IgD-negative memory B cell (primary cell): ENCODE data around the gene SETDB1. TPM values are rescaled to one million over a fixed set of nuclear protein-coding genes. Genes with fewer than 3 reads are reported as not detected.
"Not testable (repeated sequence)": the region's sequence is repeated elsewhere in the genome, so short reads cannot be mapped to it uniquely, and the experiment has no call there.

Experiments used
- H3K27ac Mint-ChIP-seq, 3 donors: one replicate each; pipeline ENCODE4 v1.8.0; 2020 to 2022; ENCODE audit warnings: mild to moderate bottlenecking in 3 of 3, mixed read lengths in 3 of 3, moderate library complexity in 1 of 3
- H3K27me3 Mint-ChIP-seq: one replicate; pipeline ENCODE4 v1.8.0; 2021; ENCODE audit warnings: mixed read lengths
- H3K36me3 Mint-ChIP-seq: one replicate; pipeline ENCODE4 v1.8.0; 2020; ENCODE audit warnings: mild to moderate bottlenecking, mixed read lengths
- H3K4me1 Mint-ChIP-seq, 3 donors: one replicate each; pipeline ENCODE4 v1.8.0; 2020 to 2022; ENCODE audit warnings: mixed read lengths in 3 of 3, mild to moderate bottlenecking in 1 of 3
- H3K4me3 Mint-ChIP-seq, 4 donors: one replicate each; pipeline ENCODE4 v1.8.0; 2020 to 2022; ENCODE audit warnings: mild to moderate bottlenecking in 4 of 4, mixed read lengths in 4 of 4, moderate library complexity in 3 of 4
- H3K9me3 Mint-ChIP-seq, 3 donors: one replicate each; pipeline ENCODE4 v1.8.0; 2020 to 2021; ENCODE audit warnings: mixed read lengths in 3 of 3, mild to moderate bottlenecking in 1 of 3
- polyA plus RNA-seq: library from polyadenylated mRNA; unstranded; fragments of 300-500 nt; fragmentation: Illumina TruSeq; gene quantifications from one replicate; pipeline ENCODE4 v1.2.3, GENCODE V29; 2021

Gene SETDB1
- polyA plus RNA-seq, 1 donor from 2014 or later: 19.8 TPM

GRCh38 chr1:150909585-150910180 is 16.5 kb upstream of the SETDB1 start:
- no peaks in the 10 kb centered on the region for H3K27me3 Mint-ChIP-seq
- H3K4me1 Mint-ChIP-seq: peaks cover 2 to 5% (median 2%) of the 10 kb centered on the region in 3 donors
- H3K27ac Mint-ChIP-seq: no peak overlapping the region
- no peaks in the 10 kb centered on the region for H3K36me3 Mint-ChIP-seq
- no peak overlapping the region for H3K4me3 Mint-ChIP-seq
- no peaks in the 10 kb centered on the region for H3K9me3 Mint-ChIP-seq

DNA sequence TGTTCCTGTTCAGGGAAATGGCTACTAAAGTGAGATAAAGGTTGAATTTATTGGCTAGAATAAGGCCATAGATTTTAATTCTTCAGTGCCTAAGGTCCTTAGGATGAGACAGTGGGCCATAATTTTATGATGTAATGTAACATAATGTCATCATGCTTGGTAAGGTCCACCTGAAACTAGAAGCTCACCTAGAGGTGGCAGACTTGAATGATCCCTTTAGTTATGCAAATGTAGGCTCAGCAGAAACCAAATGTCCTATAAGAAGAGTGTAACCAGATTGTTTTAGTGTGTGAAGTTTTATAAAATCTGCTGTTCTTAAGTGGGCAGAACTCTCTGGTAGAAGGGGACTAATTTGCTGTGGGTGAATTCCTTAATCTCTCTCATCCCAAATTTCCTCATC is 13.5 kb upstream of the SETDB1 start:
- H3K9me3 Mint-ChIP-seq: no peaks in the 10 kb centered on the region
- no peaks in the 10 kb centered on the region for H3K27me3 Mint-ChIP-seq
- peaks cover 2 to 5% (median 2%) of the 10 kb centered on the region in 3 donors for H3K4me1 Mint-ChIP-seq
- H3K27ac Mint-ChIP-seq: no peak overlapping the region
- no peaks in the 10 kb centered on the region for H3K36me3 Mint-ChIP-seq
- no peak overlapping the region for H3K4me3 Mint-ChIP-seq

- H3K4me1 Mint-ChIP-seq: peaks cover 3 to 5% (median 3%) of the 10 kb centered on the region in 3 donors
- H3K4me3 Mint-ChIP-seq: no peak overlapping the region
- no peaks in the 10 kb centered on the region for H3K9me3 Mint-ChIP-seq
- H3K27ac Mint-ChIP-seq: no peak overlapping the region
- no peaks in the 10 kb centered on the region for H3K36me3 Mint-ChIP-seq
- H3K27me3 Mint-ChIP-seq: no peaks in the 10 kb centered on the region
Observed at GRCh38 chr1:150917387-150917786, 8.8 kb upstream of the SETDB1 start.

- H3K4me3 Mint-ChIP-seq: peak overlapping the region in 2 of 4 donors; percentile 37 to 73
Observed at GRCh38 chr1:150922519-150922975, 3.6 kb upstream of the SETDB1 start.

GRCh38 chr1:150925080-150925479 is 1.1 kb upstream of the SETDB1 start:
- Mint-ChIP-seq H3K4me3 (peak overlapping the region; percentile 89 to 99 (median 97)), H3K4me1 (peaks cover 12 to 22% (median 21%) of the 10 kb centered on the region in 3 donors), H3K9me3 (no peaks in the 10 kb centered on the region), H3K36me3 (peaks cover 8% of the 10 kb centered on the region), H3K27me3 (no peaks in the 10 kb centered on the region), H3K27ac (peak overlapping the region in 1 of 3 donors; percentile 98)

More at GRCh38 chr1:150922519-150922975, 3.6 kb upstream of the SETDB1 start:
- Mint-ChIP-seq H3K36me3 (peaks cover under 1% of the 10 kb centered on the region), H3K4me1 (peaks cover 11 to 14% (median 12%) of the 10 kb centered on the region in 3 donors), H3K27ac (peak overlapping the region in 1 of 3 donors; percentile 81), H3K27me3 (no peaks in the 10 kb centered on the region), H3K9me3 (no peaks in the 10 kb centered on the region)

- H3K36me3 Mint-ChIP-seq: peaks cover 18% of the 10 kb centered on the region
- H3K4me3 Mint-ChIP-seq: peak overlapping the region; percentile 89 to 99 (median 97)
- H3K27ac Mint-ChIP-seq: peak overlapping the region in 2 of 3 donors; percentile 86 to 98
- no peaks in the 10 kb centered on the region for H3K27me3 Mint-ChIP-seq
- peaks cover 0 to 3% (median 0%) of the 10 kb centered on the region in 3 donors for H3K9me3 Mint-ChIP-seq
- peaks cover 6 to 15% (median 15%) of the 10 kb centered on the region in 3 donors for H3K4me1 Mint-ChIP-seq
Observed at GRCh38 chr1:150927624-150928023, 1.5 kb downstream of the SETDB1 start.

DNA sequence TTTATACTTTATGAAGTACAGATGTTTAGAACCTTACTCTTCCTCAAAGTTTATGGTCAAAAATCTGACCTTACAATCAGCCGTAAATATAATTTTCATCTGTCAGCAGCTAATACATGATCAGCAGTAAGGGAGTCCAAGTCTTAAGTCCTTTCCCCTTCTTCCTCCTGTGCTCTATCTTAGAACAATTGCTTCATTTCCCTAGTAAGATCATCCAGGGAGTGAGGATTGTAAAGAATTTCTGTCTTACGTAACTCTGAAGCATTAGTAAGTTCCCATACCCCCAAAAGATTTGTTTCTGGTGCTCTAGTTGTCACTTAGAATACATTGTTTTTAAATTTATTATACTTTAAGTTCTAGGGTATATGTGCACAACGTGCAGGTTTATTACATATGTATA is 2.1 kb downstream of the SETDB1 start:
- peak overlapping the region in 3 of 4 donors; percentile 41 to 57 (median 43) for H3K4me3 Mint-ChIP-seq
- H3K9me3 Mint-ChIP-seq: peaks cover 0 to 3% (median 0%) of the 10 kb centered on the region in 3 donors
- no peaks in the 10 kb centered on the region for H3K27me3 Mint-ChIP-seq
- no peak overlapping the region for H3K27ac Mint-ChIP-seq
- peaks cover 5 to 14% (median 13%) of the 10 kb centered on the region in 3 donors for H3K4me1 Mint-ChIP-seq
- H3K36me3 Mint-ChIP-seq: peaks cover 18% of the 10 kb centered on the region

DNA sequence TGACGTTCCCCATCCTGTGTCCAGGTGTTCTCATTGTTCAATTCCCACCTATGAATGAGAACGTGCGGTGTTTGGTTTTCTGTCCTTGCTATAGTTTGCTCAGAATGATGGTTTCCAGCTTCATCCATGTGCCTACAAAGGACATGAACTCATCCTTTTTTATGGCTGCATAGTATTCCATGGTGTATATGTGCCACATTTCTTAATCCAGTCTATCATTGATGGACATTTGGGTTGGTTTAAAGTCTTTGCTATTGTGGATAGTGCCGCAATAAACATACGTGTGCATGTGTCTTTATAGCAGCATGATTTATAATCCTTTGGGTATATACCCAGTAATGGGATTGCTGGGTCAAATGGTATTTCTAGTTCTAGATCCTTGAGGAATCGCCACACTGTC is 2.6 kb downstream of the SETDB1 start:
- not testable (repeated sequence) for H3K27me3 Mint-ChIP-seq, H3K9me3 Mint-ChIP-seq
- H3K4me3 Mint-ChIP-seq: peak overlapping the region in 1 of 4 donors; percentile 57
- H3K4me1 Mint-ChIP-seq: peaks cover 5 to 14% (median 13%) of the 10 kb centered on the region in 3 donors
- H3K36me3 Mint-ChIP-seq: peaks cover 18% of the 10 kb centered on the region
- H3K27ac Mint-ChIP-seq: peak overlapping the region in 1 of 3 donors; percentile 78

GRCh38 chr1:150931773-150932172 is 5.6 kb downstream of the SETDB1 start:
- H3K4me1 Mint-ChIP-seq: peaks cover 12 to 26% (median 24%) of the 10 kb centered on the region in 3 donors
- peak overlapping the region in 2 of 4 donors; percentile 3 to 48 for H3K4me3 Mint-ChIP-seq
- peaks cover 0 to 3% (median 0%) of the 10 kb centered on the region in 3 donors for H3K9me3 Mint-ChIP-seq
- peak overlapping the region in 1 of 3 donors; percentile 70 for H3K27ac Mint-ChIP-seq
- H3K27me3 Mint-ChIP-seq: no peaks in the 10 kb centered on the region
- peaks cover 30% of the 10 kb centered on the region for H3K36me3 Mint-ChIP-seq

- Mint-ChIP-seq H3K4me3 (no peak overlapping the region), H3K4me1 (no peaks in the 10 kb centered on the region), H3K27ac (no peak overlapping the region), H3K27me3 (no peaks in the 10 kb centered on the region), H3K9me3 (no peaks in the 10 kb centered on the region), H3K36me3 (peaks cover 17% of the 10 kb centered on the region)
Observed at GRCh38 chr1:150944856-150945255, 18.7 kb downstream of the SETDB1 start.

- Mint-ChIP-seq H3K27ac (no peak overlapping the region), H3K27me3 (no peaks in the 10 kb centered on the region), H3K36me3 (peaks cover 11% of the 10 kb centered on the region), H3K4me1 (peaks cover 0 to 3% (median 0%) of the 10 kb centered on the region in 3 donors), H3K4me3 (no peak overlapping the region), H3K9me3 (no peaks in the 10 kb centered on the region)
Observed at GRCh38 chr1:150954708-150955107, 28.5 kb downstream of the SETDB1 start.

DNA sequence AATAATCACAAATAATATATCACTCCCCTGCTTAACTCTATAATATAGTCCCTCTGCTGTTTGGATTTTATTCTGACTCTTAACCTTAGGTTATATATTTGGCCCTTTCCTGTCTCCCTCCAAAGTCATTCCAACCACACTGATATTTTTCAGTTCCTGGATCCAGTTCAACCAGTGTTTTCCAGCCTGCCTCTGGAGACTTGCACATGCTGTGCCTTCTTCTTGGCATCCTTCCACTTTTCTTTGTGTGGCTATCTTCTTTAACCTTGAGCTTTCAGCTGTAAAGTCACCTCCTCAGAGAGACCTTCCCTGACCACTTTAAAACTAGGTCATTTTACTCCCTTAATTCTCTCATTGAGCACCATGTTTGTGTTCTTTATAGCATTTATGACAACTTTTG is 29.1 kb downstream of the SETDB1 start:
- Mint-ChIP-seq H3K9me3 (no peaks in the 10 kb centered on the region), H3K27ac (peak overlapping the region in 1 of 3 donors; percentile 92), H3K4me3 (no peak overlapping the region), H3K4me1 (peaks cover 0 to 5% (median 0%) of the 10 kb centered on the region in 3 donors), H3K27me3 (no peaks in the 10 kb centered on the region), H3K36me3 (peaks cover 11% of the 10 kb centered on the region)

DNA sequence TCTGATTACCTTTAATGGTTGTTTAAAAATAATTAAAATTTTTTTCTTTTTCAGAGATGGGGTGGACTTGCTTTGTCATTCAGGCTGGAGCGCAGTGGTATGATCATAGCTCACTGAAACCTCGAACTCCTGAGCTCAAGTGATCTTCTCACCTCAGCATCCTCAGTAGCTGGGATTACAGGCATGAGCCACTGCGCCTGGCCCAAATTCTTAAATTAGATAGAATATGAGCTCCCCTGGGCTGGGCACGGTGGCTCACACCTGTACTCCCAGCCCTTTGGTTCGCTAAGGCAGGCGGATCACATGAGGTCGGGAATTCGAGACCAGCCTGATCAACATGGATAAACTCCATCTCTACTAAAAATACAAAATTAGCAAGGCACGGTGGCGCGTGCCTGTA is 31.5 kb downstream of the SETDB1 start:
- peaks cover 10% of the 10 kb centered on the region for H3K36me3 Mint-ChIP-seq
- H3K27me3 Mint-ChIP-seq: no peaks in the 10 kb centered on the region
- no peak overlapping the region for H3K27ac Mint-ChIP-seq
- H3K9me3 Mint-ChIP-seq: no peaks in the 10 kb centered on the region
- peaks cover 0 to 3% (median 0%) of the 10 kb centered on the region in 3 donors for H3K4me1 Mint-ChIP-seq
- no peak overlapping the region for H3K4me3 Mint-ChIP-seq

DNA sequence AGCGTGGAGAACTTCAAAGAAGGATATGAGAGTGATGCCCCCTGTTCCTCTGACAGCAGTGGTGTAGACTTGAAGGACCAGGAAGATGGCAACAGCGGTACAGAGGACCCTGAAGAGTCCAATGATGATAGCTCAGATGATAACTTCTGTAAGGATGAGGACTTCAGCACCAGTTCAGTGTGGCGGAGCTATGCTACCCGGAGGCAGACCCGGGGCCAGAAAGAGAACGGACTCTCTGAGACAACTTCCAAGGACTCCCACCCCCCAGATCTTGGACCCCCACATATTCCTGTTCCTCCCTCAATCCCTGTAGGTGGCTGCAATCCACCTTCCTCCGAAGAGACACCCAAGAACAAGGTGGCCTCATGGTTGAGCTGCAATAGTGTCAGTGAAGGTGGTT is 34.5 kb downstream of the SETDB1 start:
- no peak overlapping the region for H3K27ac Mint-ChIP-seq
- no peaks in the 10 kb centered on the region for H3K9me3 Mint-ChIP-seq
- H3K4me1 Mint-ChIP-seq: peaks cover 0 to 2% (median 0%) of the 10 kb centered on the region in 3 donors
- H3K27me3 Mint-ChIP-seq: no peaks in the 10 kb centered on the region
- H3K36me3 Mint-ChIP-seq: peaks cover 4% of the 10 kb centered on the region
- H3K4me3 Mint-ChIP-seq: no peak overlapping the region

- no peak overlapping the region for H3K4me3 Mint-ChIP-seq
- H3K27me3 Mint-ChIP-seq: no peaks in the 10 kb centered on the region
- peaks cover 0 to 5% (median 2%) of the 10 kb centered on the region in 3 donors for H3K4me1 Mint-ChIP-seq
- H3K9me3 Mint-ChIP-seq: no peaks in the 10 kb centered on the region
- peaks cover 4% of the 10 kb centered on the region for H3K36me3 Mint-ChIP-seq
- no peak overlapping the region for H3K27ac Mint-ChIP-seq
Observed at GRCh38 chr1:150961756-150962155, 35.6 kb downstream of the SETDB1 start.
